ENCODE data around the gene ERC1.
A peak's percentile ranks its signal among the peaks of the same experiment; 100 is the strongest.

Gene ERC1

GRCh38 chr12:1463073-1463905 lies 472.3 kb downstream of the ERC1 start:
- DNase-seq: no peak

- DNase-seq: no peak
Observed at GRCh38 chr12:1464925-1465324, 473.9 kb downstream of the ERC1 start.

GRCh38 chr12:1465990-1466389 lies 475.0 kb downstream of the ERC1 start:
- DNase-seq: no peak

- no peak for DNase-seq
Observed at GRCh38 chr12:1466481-1467154, 475.6 kb downstream of the ERC1 start.

GRCh38 chr12:1467710-1468109 lies 476.7 kb downstream of the ERC1 start:
- no peak for DNase-seq

- no peak for DNase-seq
Observed at GRCh38 chr12:1469070-1469469, 478.0 kb downstream of the ERC1 start.

GRCh38 chr12:1470051-1470450 lies 479.0 kb downstream of the ERC1 start:
- no peak for DNase-seq

GRCh38 chr12:1471224-1471623 lies 480.2 kb downstream of the ERC1 start:
- DNase-seq: no peak

GRCh38 chr12:1473418-1473817 lies 482.4 kb downstream of the ERC1 start:
- DNase-seq: peak; percentile 70

GRCh38 chr12:1474041-1474573 lies 483.1 kb downstream of the ERC1 start:
- DNase-seq: peak; percentile 90

- no peak for DNase-seq
Observed at GRCh38 chr12:1474574-1475153, 483.6 kb downstream of the ERC1 start.

GRCh38 chr12:1479645-1480044 lies 488.6 kb downstream of the ERC1 start:
- DNase-seq: no peak

GRCh38 chr12:1481326-1481725 lies 490.3 kb downstream of the ERC1 start:
- DNase-seq: no peak

- DNase-seq: no peak
Observed at GRCh38 chr12:1481906-1482305, 490.9 kb downstream of the ERC1 start.

GRCh38 chr12:1488908-1489381 lies 497.9 kb downstream of the ERC1 start:
- peak; percentile 9 for DNase-seq

GRCh38 chr12:1491983-1492697 lies 501.1 kb downstream of the ERC1 start:
- no peak for DNase-seq

- no peak for DNase-seq
Observed at GRCh38 chr12:1493781-1494565, 502.9 kb downstream of the ERC1 start.

GRCh38 chr12:1494856-1495255 lies 503.8 kb downstream of the ERC1 start:
- DNase-seq: no peak

- no peak for DNase-seq
Observed at GRCh38 chr12:1496162-1496900, 505.3 kb downstream of the ERC1 start.

GRCh38 chr12:1497161-1497560 lies 506.1 kb downstream of the ERC1 start:
- DNase-seq: no peak

GRCh38 chr12:1498199-1498740 lies 507.2 kb downstream of the ERC1 start:
- no peak for DNase-seq

Data from activated CD4-positive, alpha-beta T cell treated with anti-CD3 and anti-CD28 coated beads, Interleukin-2, Interleukin-6, amounts not matched to agents 100 ng/mL and 50 ng/mL, durations not matched to agents 16 hours and 8 hours (primary cell).